ENCODE measurements around the gene KIAA1958. TPM values are rescaled to one million over a fixed set of nuclear protein-coding genes. Genes with fewer than 3 reads are reported as not detected.

Gene KIAA1958
- polyA plus RNA-seq, 3 donors, result 1.9 to 4.2 (median 1.9) TPM

GRCh38 chr9:112472996-112473395, 13.6 kb upstream of the KIAA1958 start:
- Mint-ChIP-seq H3K9me3 (peaks cover 5 to 41% (median 19%) of the 10 kb centered on the region in 7 donors), H3K4me3 (no peak overlapping the region), H3K4me1 (no peaks in the 10 kb centered on the region), H3K27ac (no peak overlapping the region), H3K36me3 (peaks cover 36 to 55% of the 10 kb centered on the region in 2 donors), H3K27me3 (ENCODE audit: low read depth in 3 of 3) (peaks cover 0 to 2% (median 0%) of the 10 kb centered on the region in 3 donors)
- Histone ChIP-seq H4K20me1 (ENCODE audit: insufficient read depth, low read length) (no peaks in the 10 kb centered on the region), H3K27me3 (ENCODE audit: control insufficient read depth in 2 of 2, insufficient read depth in 2 of 2, low read length in 2 of 2) (no peaks in the 10 kb centered on the region), H3K4me3 (replicated peaks in 1 of 3; ENCODE audit: low read depth in 2 of 3, low read length in 3 of 3) (no peak overlapping the region), H3K9me3 (replicated peaks in 1 of 2; ENCODE audit: control insufficient read depth in 1 of 2, insufficient read depth in 1 of 2, low read length in 2 of 2) (peaks cover 4 to 11% of the 10 kb centered on the region in 2 donors), H3K4me2 (replicated peaks; ENCODE audit: extremely low read depth, low read length, poor library complexity, severe bottlenecking) (no peak overlapping the region), H3K79me2 (ENCODE audit: insufficient read depth, low read length) (no peaks in the 10 kb centered on the region), H3K36me3 (replicated peaks in 1 of 2; ENCODE audit: control insufficient read depth in 1 of 2, insufficient read depth in 2 of 2, low read length in 2 of 2) (peaks cover 8 to 18% of the 10 kb centered on the region in 2 donors), H3K4me1 (ENCODE audit: control insufficient read depth in 1 of 2, insufficient read depth in 2 of 2, low read length in 2 of 2) (no peaks in the 10 kb centered on the region), H2AFZ (ENCODE audit: insufficient read depth, low read depth, low read length, poor library complexity, severe bottlenecking) (no peak overlapping the region), H3K9ac (ENCODE audit: insufficient read depth, low read length, poor library complexity, severe bottlenecking) (no peak overlapping the region), H3K27ac (ENCODE audit: low read depth in 1 of 2, low read length in 2 of 2) (no peak overlapping the region)
- 94% methylated on average over 2 of the region's 3 CpGs for WGBS (ENCODE audit: insufficient coverage)
- intact Hi-C loops (cut with micrococcal nuclease), result no loop called here
- DNase-seq, result no peak
- TF ChIP-seq CTCF (IDR thresholded peaks at IDR 0.05), result no peak

- H3K79me2 ChIP-seq (ENCODE audit: insufficient read depth, low read length), result no peaks in the 10 kb centered on the region
- H3K9ac ChIP-seq (ENCODE audit: insufficient read depth, low read length, poor library complexity, severe bottlenecking), result no peak overlapping the region
- H3K9me3 Mint-ChIP-seq, result peaks cover 9 to 41% (median 21%) of the 10 kb centered on the region in 7 donors
- peaks cover 4 to 15% of the 10 kb centered on the region in 2 donors for H3K9me3 ChIP-seq (replicated peaks in 1 of 2; ENCODE audit: control insufficient read depth in 1 of 2, insufficient read depth in 1 of 2, low read length in 2 of 2)
- H3K4me3 ChIP-seq (replicated peaks in 1 of 3; ENCODE audit: low read depth in 2 of 3, low read length in 3 of 3), result no peak overlapping the region
- peaks cover 8 to 12% of the 10 kb centered on the region in 2 donors for H3K36me3 ChIP-seq (replicated peaks in 1 of 2; ENCODE audit: control insufficient read depth in 1 of 2, insufficient read depth in 2 of 2, low read length in 2 of 2)
- no peak overlapping the region for H3K27ac Mint-ChIP-seq
- H3K27me3 Mint-ChIP-seq (ENCODE audit: low read depth in 3 of 3), result peaks cover 0 to 2% (median 0%) of the 10 kb centered on the region in 3 donors
- no peak overlapping the region for H3K4me2 ChIP-seq (replicated peaks; ENCODE audit: extremely low read depth, low read length, poor library complexity, severe bottlenecking)
- H4K20me1 ChIP-seq (ENCODE audit: insufficient read depth, low read length), result no peaks in the 10 kb centered on the region
- H3K27ac ChIP-seq (ENCODE audit: low read depth in 1 of 2, low read length in 2 of 2), result no peak overlapping the region
- no peak for DNase-seq
- no peaks in the 10 kb centered on the region for H3K4me1 ChIP-seq (ENCODE audit: control insufficient read depth in 1 of 2, insufficient read depth in 2 of 2, low read length in 2 of 2)
- WGBS (ENCODE audit: insufficient coverage), result 100% methylated on average over 1 of the region's 2 CpGs
- H2AFZ ChIP-seq (ENCODE audit: insufficient read depth, low read depth, low read length, poor library complexity, severe bottlenecking), result no peak overlapping the region
- intact Hi-C loops (cut with micrococcal nuclease), result no loop called here
- no peaks in the 10 kb centered on the region for H3K4me1 Mint-ChIP-seq
- TF ChIP-seq CTCF (IDR thresholded peaks at IDR 0.05), result no peak
- no peaks in the 10 kb centered on the region for H3K27me3 ChIP-seq (ENCODE audit: control insufficient read depth in 2 of 2, insufficient read depth in 2 of 2, low read length in 2 of 2)
- no peak overlapping the region for H3K4me3 Mint-ChIP-seq
- peaks cover 28 to 51% of the 10 kb centered on the region in 2 donors for H3K36me3 Mint-ChIP-seq
Measured at GRCh38 chr9:112473986-112474385, 12.6 kb upstream of the KIAA1958 start.

All from CD14-positive monocyte (primary cell).